HFFc6 (cell line): ENCODE data around the gene BRD3. TPM values are rescaled to one million over a fixed set of nuclear protein-coding genes. Genes with fewer than 3 reads are reported as not detected.

Experiments used
- DNase-seq: peaks from one replicate; pipeline ENCODE4 v3.0.0-alpha.2; 2018
- H3K27ac Mint-ChIP-seq: 2 replicates; pipeline ENCODE4 v1.8.0; 2020; ENCODE audit warnings: mild to moderate bottlenecking, mixed read lengths
- H3K27me3 Mint-ChIP-seq: 2 replicates; pipeline ENCODE4 v1.8.0; 2021; ENCODE audit warnings: mild to moderate bottlenecking, moderate library complexity, mixed read lengths; ENCODE audit not compliant: insufficient read depth
- H3K36me3 Mint-ChIP-seq: 2 replicates; pipeline ENCODE4 v1.8.0; 2021; ENCODE audit warnings: low read depth, mixed read lengths
- H3K4me1 Mint-ChIP-seq: 2 replicates; pipeline ENCODE4 v1.8.0; 2020; ENCODE audit warnings: low read depth, mixed read lengths
- H3K4me3 Mint-ChIP-seq: 2 replicates; pipeline ENCODE4 v1.8.0; 2020; ENCODE audit warnings: mild to moderate bottlenecking, moderate library complexity, mixed read lengths
- H3K9me3 Mint-ChIP-seq: 2 replicates; pipeline ENCODE4 v1.8.0; 2020; ENCODE audit warnings: mild to moderate bottlenecking, mixed read lengths
- total RNA-seq, 6 experiments: library from RNA; stranded (reverse); fragmentation: NEBNext Ultra II Directional; extraction: Animal tissue kit (Norgen Biotek cat#: 25700); gene quantifications; 2 replicates in 1 of 6; 3 replicates in 5 of 6; pipeline ENCODE4 v1.2.3, GENCODE V29; 2021
- TF ChIP-seq, protein P1 (sequence below): fragments of 200-600 bp; sonication (generic); IDR thresholded peaks from 2 replicates; pipeline ENCODE4 v1.5.0; 2021; ENCODE audit warnings: antibody characterized with exemption, mild to moderate bottlenecking

The BRD3 gene
- total RNA-seq, 6 experiments from 2014 or later, result 17.1 to 20.9 (median 18.6) TPM

DNA sequence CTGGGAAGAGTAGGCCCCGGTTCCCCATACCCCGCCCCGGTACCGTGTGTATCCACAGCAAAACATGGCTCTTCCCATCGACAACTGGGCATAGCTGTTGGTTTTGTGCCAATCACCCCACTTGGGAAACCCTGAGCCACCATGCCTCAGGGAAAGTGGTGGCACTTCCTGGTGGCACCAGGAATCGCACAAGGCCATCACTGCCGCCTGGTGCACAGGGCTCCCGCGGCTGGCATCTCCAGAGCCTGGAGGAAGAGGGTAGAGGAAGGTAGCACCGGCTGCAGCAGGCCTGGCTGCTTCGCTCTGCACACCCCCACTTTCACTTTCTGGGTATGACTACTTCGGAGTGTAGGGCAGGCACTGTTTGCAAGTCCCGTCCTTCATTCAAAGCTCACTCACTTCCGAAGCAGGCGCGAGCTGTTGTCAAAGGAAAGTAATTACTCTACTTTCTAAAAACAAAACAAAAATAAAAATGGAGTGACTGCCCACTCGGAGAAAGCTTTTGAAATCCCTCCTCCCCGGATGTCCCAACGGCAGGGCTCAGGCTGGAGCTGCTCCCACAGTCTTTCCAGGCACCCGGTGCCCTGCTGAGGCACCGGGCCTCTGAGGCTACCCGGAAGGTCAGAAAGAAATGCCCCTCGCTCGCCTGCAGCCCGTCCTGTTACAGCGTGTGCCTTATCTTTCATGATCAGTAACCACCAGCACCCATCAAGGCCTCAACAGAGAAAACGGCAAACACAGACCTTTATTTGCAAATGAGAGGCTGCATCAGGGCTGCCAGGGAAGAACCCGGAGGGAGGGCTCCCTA, 2.0 kb downstream of the BRD3 start:
- Mint-ChIP-seq H3K9me3 (no peaks in the 10 kb centered on the region), H3K27me3 (peaks cover 21% of the 10 kb centered on the region), H3K4me1 (peaks cover 23% of the 10 kb centered on the region), H3K27ac (peak overlapping the region; percentile 92), H3K4me3 (peak overlapping the region; percentile 93), H3K36me3 (no peaks in the 10 kb centered on the region)
- peak; percentile 70 for DNase-seq
- TF ChIP-seq, protein P1, sequence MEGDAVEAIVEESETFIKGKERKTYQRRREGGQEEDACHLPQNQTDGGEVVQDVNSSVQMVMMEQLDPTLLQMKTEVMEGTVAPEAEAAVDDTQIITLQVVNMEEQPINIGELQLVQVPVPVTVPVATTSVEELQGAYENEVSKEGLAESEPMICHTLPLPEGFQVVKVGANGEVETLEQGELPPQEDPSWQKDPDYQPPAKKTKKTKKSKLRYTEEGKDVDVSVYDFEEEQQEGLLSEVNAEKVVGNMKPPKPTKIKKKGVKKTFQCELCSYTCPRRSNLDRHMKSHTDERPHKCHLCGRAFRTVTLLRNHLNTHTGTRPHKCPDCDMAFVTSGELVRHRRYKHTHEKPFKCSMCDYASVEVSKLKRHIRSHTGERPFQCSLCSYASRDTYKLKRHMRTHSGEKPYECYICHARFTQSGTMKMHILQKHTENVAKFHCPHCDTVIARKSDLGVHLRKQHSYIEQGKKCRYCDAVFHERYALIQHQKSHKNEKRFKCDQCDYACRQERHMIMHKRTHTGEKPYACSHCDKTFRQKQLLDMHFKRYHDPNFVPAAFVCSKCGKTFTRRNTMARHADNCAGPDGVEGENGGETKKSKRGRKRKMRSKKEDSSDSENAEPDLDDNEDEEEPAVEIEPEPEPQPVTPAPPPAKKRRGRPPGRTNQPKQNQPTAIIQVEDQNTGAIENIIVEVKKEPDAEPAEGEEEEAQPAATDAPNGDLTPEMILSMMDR, result no peak

DNA sequence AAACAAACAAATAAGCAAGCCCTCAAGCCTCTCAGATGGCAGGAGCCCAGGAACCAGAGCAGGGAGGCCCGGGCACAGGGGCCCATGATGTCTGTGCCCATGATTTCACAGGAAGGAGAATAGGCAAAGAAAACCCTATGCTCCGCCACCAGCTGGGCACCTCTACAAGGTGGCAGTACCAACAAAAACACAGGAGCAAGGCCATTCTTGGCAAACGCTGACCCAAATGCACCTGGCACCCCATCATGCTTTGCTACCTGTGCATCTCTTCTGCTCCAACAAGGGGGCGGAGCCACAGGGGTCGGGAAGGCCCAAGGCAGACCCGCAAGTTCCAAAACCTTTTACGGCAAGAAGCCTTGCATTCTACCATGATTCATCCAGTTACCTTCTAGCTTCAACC, 3.1 kb downstream of the BRD3 start:
- Mint-ChIP-seq H3K36me3 (no peaks in the 10 kb centered on the region), H3K27me3 (peaks cover 11% of the 10 kb centered on the region), H3K4me3 (no peak overlapping the region; the same call in 1 of the 2 replicates), H3K9me3 (no peaks in the 10 kb centered on the region), H3K4me1 (peaks cover 32% of the 10 kb centered on the region), H3K27ac (no peak overlapping the region)
- DNase-seq, result no peak
- TF ChIP-seq, protein P1, result no peak

DNA sequence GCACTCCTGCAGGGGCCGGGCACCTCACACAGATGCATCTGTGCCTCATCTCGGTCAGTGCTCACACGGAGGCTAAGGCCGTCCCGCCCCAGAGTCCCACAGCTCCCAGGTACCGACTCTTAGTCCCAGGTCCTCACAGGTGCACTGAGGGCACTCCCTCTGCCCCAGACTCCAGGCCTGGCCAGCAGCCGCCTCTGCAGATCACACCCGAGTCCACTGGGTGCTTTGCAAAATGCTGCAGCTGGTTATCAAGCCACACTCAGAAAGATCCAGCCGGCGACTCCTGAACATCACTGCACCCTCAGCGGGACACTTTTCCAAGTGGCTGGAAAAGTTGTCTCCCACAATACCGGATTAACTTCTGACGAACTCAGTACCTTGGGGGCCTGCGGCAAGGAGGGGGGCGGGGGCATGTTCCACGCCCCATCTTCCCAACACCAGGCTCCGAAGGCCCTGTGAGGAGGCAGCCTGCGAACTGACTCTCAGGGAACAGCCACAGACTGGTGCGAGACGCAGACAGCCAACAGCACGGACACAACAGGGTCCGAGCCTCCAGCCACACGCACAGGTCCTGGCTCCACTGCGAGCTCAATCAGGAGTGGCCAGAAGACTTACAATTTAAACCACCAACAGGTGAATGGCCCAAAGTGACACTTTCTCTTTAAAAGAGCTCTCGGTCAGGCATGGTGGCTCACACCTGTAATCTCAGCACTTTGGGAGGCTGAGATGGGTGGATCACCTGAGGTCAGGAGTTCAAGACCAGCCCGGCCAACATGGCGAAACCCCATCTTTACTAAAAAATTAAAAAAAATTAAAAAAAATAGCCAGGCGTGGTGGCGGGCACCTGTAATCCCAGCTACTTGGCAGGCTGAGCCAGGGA, 4.0 kb downstream of the BRD3 start:
- Mint-ChIP-seq H3K27me3 (peaks cover 2% of the 10 kb centered on the region), H3K27ac (no peak overlapping the region), H3K9me3 (no peaks in the 10 kb centered on the region), H3K4me3 (no peak overlapping the region), H3K36me3 (no peaks in the 10 kb centered on the region), H3K4me1 (peaks cover 35% of the 10 kb centered on the region)
- no peak for DNase-seq
- TF ChIP-seq, protein P1, result no peak

DNA sequence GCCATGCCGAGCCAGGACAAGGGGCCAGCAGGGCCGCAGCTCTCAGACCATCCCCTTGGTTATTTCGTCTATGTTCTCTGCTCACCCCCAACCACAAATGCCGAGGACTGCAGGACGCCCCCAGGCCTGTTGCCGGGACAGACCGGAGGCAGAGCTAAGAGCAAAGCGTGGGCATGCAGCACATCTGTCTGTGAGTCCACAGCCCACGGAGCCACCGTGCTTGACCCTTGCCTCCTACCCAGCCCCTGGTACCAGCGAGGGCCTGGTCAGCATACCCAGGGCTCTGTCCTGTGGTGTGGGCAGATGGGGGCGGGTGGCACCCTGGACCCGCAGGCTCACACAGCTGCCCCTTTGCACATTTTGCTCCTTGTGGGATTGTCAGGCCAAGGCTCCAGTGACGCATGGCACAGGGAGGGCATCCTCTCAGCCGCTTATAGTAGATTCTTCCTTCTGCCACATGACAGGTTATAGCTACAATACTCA, 4.7 kb downstream of the BRD3 start:
- H3K27ac Mint-ChIP-seq, result no peak overlapping the region
- DNase-seq, result no peak
- TF ChIP-seq, protein P1, result no peak
- H3K27me3 Mint-ChIP-seq, result no peaks in the 10 kb centered on the region; the same call in none of the 2 replicates
- no peaks in the 10 kb centered on the region for H3K36me3 Mint-ChIP-seq
- H3K9me3 Mint-ChIP-seq, result no peaks in the 10 kb centered on the region
- H3K4me1 Mint-ChIP-seq, result peaks cover 39% of the 10 kb centered on the region
- no peak overlapping the region for H3K4me3 Mint-ChIP-seq

DNA sequence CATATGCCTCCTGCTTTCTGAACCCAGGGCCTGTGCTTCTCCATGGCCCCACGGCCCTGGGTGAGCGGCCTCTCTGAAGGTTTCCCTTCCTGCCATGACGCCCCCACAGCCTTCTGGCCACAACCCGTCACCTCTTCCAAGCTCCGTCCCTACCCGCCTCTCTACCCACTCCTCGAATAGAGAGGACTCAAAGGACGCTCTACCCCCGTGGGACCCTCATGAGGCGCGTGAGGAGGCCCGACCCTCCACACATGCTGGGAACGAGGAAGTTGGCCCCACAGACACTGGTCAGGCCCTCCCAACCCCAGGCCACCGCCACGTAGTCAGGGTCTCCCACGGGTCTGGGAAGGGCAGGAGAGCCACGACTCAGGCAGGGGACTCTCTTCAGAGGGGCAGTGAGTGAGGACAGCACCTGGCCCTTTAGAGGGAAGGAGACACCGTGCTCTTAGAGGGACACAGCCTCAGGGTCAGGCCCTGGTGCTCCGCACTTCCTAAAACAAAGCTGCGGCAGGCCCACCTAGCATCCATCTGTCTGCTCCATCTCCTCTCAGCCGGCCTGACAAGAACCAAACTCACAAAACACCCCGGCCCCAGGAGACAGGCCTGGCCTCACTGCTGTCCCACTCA, 5.3 kb downstream of the BRD3 start:
- DNase-seq, result no peak
- Mint-ChIP-seq H3K4me1 (peaks cover 39% of the 10 kb centered on the region), H3K36me3 (no peaks in the 10 kb centered on the region), H3K27ac (no peak overlapping the region), H3K27me3 (no peaks in the 10 kb centered on the region; the same call in none of the 2 replicates), H3K9me3 (no peaks in the 10 kb centered on the region), H3K4me3 (no peak overlapping the region)
- TF ChIP-seq, protein P1, result no peak
